Sciatic nerve (tissue), 2 donors: Measurements from ENCODE around the gene GPX5. TPM values are rescaled to one million over a fixed set of nuclear protein-coding genes. Genes with fewer than 3 reads are reported as not detected.
"Not testable (repeated sequence)": the region's sequence is repeated elsewhere in the genome, so short reads cannot be mapped to it uniquely, and the experiment has no call there.

Experiments used
- ATAC-seq: fragments of 200-7000 bp; cut with Tn5 transposase; one replicate; pipeline ENCODE4 v1.9.1; 2020; ENCODE audit warnings: mild to moderate bottlenecking, moderate library complexity
- DNase-seq: peaks from one replicate; pipeline ENCODE4 v3.0.0-alpha.2; 2020; ENCODE audit warnings: low spot score
- intact Hi-C: fragments of 100-400 bp; cut with DNase I; formaldehyde crosslinking; loops from one replicate; pipeline ENCODE4 v1.14.2; 2022
- total RNA-seq: library from RNA; stranded (reverse); fragmentation: NEBNext Ultra II Directional; extraction: Animal tissue kit (Norgen Biotek cat#: 25700); gene quantifications from one replicate; pipeline ENCODE4 v1.2.1, GENCODE V29; 2021
- donor health status: DM: no; HTN: no; CAD: no.
- donor health status: DM: no; HTN: no; CAD: no.

GPX5 gene
- total RNA-seq, 1 donor from 2014 or later: not detected

DNA sequence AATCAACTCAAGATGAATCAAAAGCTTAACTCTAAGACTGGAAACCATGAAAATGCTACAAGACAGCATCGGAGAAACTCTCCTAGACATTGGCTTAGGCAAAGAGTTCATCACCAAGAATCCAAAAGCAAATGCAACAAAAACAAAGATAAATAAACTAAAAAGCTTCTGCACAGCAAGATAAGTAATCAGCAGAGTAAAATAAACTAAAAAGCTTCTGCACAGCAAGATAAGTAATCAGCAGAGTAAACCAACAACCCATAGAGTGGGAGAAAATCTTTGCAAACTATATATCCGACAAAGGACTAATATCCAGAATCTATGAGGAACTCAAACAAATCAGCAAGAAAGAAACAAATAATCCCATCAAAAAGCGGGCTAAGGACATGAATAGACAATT, 21.3 kb downstream of the GPX5 start:
- ATAC-seq, intact Hi-C loops, DNase-seq: not testable (repeated sequence)

DNA sequence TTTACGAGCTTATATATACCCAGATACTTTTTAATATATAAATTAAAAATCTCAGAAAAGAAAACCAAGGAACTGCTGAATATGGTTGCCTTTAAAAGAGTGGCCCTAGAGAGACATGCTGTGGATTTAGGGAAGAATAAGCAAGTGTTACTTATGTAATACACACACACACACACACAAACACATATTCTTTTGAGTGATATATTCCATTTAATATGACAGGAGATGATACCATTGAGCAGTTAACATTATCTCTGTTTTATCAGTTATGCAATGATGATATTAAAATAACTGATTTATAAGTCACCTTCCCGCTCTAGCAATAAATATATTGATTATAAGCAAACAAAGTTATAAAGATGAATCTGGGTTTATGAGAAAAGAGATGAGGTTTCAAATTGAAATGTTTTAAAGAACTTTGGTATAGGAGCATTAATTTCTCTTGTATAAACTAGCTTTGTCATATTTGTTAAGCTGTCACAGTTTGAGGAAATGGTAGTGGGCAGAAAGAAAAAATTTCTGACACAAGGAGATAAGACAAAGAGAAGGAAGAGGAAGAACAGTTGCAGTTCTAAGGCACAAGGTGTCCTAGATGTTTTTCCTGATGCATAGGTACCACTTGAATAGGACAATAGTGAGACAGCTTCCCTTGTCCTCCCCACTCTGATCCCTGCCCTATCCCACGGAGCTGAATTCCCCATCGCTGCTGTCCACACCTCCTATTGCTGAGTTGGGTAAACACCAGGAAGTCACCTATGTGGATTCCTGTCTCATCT, 26.4 kb downstream of the GPX5 start:
- intact Hi-C loops: no loop called here
- no peak for DNase-seq
- ATAC-seq: no peak

DNA sequence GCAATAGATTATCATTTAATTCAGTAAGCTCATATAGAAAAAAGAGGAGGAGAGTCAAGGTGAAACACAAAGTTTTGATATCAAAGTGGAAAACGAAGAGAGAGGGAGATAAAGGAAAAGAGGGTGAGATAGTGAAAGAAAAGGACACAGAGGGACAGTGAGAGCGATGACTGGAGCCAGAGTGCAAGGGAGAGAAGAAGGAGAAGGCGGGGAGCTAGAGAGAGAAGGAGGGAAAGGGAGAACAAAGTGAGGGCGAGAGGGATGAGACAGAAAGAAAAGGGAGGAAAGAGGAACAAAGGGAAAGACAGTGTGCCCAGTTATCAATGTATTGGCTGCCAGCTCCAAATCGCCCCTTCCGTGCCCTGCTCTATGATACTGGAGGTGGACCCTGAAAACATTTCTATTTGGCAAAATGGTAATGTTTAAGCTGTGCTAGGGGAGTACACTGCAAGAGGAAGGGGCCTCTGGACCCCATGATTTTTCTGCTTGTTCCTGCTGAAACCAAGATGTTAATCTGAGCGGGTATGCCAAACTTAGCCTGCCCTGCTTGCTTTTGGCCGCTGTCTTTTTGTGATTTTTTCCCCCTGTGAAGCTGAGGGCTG, 27.8 kb downstream of the GPX5 start:
- ATAC-seq (no peak), DNase-seq (no peak)
- intact Hi-C loops: no loop called here

DNA sequence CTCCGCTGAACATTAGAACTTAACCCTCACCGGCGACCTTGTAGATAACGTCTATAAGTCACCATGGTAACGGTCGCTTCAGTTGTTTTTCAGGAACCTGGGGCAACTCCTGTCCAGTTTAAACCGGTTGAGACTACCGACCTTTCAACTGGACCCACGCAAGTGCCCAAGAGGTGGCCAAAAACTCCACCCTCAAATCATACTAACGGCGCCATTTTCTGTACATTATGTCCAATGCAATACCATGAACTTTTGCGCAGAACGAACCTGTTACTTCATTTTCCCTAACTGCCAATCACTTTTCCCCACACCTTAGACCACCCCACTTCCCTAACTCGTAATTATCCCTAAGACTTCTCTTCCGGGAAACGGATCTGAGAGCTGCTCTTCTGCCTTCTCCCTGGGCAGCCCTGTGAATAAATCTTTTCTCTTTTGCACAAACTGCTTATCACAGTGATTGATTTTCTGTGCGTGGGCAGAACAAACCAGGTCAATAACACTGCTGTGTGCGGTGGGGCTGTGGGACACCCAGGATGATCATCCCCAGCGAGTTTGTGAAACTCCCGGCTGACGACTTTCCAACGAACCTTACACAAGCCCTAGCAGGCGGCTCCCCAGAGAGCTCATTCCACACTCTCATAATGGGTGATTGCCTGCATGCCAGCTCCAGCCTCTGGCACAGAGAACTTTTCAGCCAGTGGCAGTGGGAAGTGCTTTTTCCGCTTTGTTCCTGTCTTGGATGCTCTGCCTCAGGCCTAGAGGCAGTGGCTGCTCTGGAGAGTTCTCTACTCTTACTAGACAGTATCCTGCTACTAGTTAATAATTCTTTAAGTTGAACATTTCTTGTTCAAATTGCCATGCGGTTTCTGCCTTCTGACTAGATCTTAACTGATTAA, 28.6 kb downstream of the GPX5 start:
- intact Hi-C loops: no loop called here
- ATAC-seq: no peak

DNA sequence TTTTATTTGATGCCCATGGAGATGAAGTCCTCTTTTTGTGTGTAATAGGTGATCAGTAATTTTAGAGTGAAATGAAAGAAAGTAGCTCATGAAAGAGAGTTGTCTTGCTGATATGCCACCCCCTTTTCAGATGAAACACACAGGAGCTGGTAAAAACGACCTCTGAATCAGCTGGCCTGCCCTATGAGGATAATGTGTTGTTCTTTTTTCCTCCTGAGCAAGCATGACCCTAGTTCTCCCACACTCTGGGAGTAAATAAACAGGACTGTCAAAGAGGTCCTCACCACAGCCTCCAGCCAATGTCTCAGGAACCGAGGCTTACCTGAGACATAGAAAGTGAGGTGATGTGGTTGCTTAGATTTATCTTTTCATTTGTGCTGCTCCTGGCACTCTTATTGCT, 29.5 kb downstream of the GPX5 start:
- intact Hi-C loops: no loop called here
- no peak for ATAC-seq
- no peak for DNase-seq

More for the DNA sequence above, 28.6 kb downstream of the GPX5 start:
- DNase-seq: no peak

DNA sequence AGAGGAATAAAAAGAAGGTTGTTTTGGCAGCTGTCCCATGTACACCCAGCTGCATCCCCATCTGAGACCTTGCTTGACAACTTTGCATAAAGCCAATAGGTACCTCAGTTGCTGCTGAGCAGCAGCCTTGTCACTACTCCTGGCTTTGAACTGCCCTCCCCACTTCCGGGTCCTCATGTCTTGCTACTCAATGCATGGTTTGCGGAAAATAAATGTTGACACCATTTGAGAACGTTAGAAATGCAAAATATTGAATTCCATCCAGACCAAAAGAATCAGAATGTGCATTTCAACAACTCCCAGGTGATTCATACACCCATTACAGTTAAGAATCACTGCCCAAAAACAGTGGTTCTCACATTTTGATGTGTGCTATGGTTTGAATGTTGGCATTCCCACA, 32.9 kb downstream of the GPX5 start:
- ATAC-seq (no peak), DNase-seq (no peak)
- intact Hi-C loops: no loop called here

DNA sequence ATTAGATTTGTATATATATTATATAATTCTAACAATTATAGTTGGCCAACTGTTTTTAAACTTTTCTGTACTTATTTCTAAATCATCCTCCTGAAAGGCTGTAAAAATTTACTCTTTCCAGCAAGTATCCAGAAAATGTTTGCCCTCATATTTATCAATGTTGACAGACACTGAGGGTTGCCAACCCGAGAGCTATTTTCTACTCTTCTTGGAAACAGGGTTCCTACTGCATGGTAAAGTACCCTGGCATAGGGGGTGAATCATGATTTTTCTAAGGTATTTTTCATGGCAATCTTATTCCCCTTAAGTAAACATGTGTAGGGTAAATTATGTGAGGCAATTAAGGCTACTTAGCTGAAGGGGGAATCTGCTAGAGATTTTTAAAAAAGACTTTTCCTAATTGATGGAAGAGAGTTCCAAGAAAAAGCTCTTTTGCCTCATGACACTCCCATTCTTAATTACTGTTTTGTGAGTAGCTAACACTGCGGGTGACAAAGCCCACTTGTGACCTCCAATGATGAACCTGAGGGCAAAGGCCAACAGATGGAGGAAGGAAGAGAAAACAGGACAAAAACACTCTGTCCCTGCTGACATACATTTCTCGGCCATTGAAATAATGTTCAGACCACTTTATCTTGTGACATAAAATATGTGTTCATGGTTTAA, 37.9 kb downstream of the GPX5 start:
- no peak for ATAC-seq
- intact Hi-C loops: no loop called here
- no peak for DNase-seq

DNA sequence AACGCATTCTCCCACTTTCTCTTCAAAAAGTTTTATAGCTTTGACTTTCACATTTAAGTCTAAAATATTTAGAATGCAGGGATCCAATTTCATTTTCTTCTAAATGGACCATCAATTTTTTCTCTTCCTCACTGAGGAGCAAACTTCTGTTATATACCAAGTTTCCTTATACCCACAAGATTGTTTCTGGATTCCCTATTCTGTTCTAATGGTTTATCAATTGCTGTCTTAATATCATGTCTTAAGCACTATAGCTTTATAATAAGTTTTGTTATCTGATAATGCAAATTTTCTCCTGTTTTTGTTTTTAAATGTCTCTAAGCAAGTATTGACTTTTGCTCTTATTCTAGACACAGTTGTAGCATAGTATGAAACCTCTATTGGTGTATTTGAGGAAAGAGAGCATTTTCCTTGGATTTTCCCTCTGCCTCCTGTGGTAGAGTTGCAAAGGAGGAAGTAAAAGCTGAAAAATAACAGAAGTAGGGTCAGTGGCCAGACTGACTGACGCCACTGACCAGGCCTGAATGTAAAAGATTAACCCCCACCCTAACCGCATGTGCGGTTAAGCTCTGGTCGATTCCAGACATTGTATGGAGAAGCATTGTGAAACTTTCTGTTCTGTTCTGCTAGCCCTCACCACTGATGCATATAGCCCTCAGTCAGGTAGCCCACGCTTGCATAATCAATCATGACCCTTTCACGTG, 40.3 kb downstream of the GPX5 start:
- intact Hi-C loops: no loop called here
- ATAC-seq (no peak), DNase-seq (no peak)

DNA sequence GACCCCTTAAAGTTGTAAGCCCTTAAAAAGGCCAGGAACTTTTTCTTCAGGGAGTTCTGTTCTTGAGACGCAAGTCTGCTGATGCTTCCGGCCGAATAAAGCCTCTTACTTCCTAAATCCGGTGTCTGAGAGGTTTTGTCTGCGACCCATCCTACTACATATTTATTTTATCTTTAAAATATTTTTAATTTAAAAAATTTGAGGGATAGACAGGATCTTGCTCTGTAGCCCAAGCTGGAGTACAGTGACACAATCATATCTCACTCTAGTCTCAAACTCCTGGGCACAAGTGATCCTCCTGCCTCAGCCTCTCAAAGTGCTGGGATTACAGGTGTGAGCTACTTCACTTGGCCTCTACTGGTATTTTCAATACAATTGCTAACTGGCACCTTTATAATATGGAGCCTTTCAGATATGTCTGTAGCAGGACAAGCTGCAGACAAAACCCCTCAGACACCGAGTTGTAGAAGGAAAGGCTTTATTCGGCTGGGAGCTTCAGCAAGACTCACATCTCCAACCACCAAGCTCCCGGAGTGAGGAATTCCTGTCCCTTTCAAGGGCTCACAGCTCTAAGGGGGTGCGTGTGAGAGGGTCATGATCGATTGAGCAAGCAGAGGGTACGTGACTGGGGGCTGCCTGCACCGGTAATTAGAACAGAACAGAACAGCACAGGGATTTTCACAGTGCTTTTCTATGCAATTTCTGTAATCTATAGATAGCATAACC, 41.0 kb downstream of the GPX5 start:
- intact Hi-C loops: no loop called here
- DNase-seq (no peak), ATAC-seq (no peak)

DNA sequence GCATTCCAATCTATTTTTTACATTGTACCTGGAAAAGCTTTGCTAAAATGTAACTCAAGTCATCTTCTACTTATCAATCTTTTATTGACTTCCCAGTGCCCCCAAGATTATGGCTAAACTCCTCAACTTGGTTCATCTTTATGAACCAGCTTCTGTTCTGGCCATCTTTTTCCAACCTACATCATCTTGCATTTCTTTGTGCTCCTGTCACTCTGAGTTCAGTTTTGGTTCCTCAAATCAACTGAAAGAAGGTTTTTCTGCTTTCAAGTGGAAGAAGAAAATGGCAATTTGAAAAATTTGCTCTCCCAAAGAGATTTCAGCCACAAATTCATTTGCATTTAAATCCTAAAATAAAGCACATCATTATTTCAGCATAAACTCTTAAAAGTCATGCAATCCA, 41.8 kb downstream of the GPX5 start:
- DNase-seq (no peak), ATAC-seq (no peak)
- intact Hi-C loops: no loop called here

DNA sequence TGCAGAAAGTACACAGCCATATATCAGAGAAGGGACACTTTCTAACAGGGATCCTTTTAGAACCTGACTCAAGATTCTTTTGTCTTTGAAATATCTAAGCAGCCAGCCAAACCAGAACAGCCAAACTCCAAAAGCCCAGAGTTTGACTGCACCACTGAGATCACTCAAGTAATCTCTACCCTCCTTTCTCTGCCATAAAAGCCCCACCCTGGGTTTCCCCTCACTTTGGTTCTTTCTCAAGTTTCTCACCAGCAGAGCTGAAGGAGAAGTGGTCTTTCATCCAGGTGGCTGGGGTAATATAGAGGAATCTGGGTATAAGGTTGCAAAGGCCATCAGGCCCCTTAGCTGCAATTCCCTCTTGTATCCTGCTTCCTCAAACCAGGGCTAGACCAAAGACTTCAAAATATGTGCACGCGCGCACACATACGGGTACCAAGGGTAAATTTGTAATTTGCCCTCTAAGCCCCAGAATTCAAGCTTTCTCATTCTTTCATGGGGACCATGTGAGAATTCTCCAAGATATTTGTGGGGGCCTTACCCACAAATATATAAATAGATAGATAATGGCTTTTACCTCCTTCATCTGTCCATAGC, 42.9 kb downstream of the GPX5 start:
- intact Hi-C loops: no loop called here
- DNase-seq: no peak
- ATAC-seq: no peak

DNA sequence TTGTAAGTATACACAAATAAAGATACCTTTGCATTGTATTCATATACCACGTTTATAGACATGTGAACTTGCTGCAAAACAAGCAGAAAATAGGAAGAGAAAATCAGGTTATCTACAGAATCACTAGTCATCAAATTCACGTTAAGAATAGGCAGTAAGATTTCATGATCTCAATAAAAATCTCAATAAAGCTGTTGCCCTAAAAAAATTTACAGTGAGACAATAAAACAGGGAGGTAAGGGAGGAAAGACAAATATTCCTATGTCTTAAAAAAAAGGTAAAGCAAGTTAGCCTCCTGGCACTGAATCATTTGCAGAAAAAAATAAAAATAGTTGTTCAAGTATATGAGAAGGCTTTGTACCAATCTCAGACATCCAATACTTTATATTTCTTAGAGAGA, 44.1 kb downstream of the GPX5 start:
- ATAC-seq (no peak), DNase-seq (no peak)
- intact Hi-C loops: no loop called here

DNA sequence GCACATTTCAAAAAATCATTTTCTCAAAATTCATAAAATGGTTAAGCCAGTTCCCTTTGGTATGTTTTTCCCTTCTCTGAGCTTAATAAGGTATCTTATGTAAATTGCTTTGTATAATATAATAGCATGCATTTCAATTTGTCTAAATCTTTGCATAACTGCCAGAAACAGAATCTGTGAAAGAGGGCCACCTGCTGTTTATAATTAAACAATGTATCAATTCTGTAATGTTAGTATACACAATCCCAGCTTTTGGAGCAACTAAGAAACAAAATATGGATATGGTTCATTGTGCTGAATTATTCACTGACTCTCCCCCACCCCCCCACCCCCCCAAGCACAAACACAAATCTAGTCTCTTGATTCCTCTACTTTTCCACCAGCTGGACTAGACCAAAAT, 54.8 kb downstream of the GPX5 start:
- intact Hi-C loops: no loop called here
- no peak for ATAC-seq
- DNase-seq: no peak

DNA sequence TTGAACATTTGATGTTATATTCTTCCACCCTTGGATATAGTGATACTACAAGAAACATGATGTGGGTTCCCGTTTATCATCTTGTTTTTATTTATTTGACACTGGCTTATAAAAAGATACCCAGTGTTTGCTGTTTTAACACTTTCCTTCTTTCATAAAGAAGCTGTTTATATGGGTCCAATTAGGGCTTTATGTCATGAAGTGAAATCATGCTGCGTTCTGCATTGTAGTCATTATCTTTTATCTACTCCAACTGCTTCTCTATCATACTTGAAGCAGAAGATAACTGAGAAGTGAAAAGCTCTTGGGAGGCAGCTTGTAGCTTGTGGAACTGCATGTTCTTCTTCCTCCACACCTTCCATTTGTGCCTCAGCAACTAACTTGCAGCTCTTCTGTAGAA, 57.8 kb downstream of the GPX5 start:
- no peak for DNase-seq
- no peak for ATAC-seq
- intact Hi-C loops: no loop called here
